NCI-H460 (cell line): ENCODE data around the gene GM2A. TPM values are rescaled to one million over a fixed set of nuclear protein-coding genes. Genes with fewer than 3 reads are reported as not detected.

Source experiments
- DNase-seq: peaks from one replicate; pipeline ENCODE4 v3.0.0-alpha.2; 2016; ENCODE audit warnings: low read depth; ENCODE audit errors: extremely low read depth
- polyA plus RNA-seq: library from polyadenylated mRNA; depleted of rRNA; stranded (reverse); fragments of >200 nt; gene quantifications from 2 replicates; pipeline ENCODE4 v1.2.3, GENCODE V29; 2014; cell fraction: nucleus; rRNA removed
- total RNA-seq: library from RNA; depleted of rRNA; stranded (reverse); fragments of >200 nt; shearing (Covaris generic); gene quantifications from 2 replicates; pipeline ENCODE4 v1.2.3, GENCODE V29; 2014; rRNA removed

Gene GM2A
- total RNA-seq, result 19.4 and 23.2 TPM in 2 replicates
- 9.5 and 12.8 TPM in 2 replicates for polyA plus RNA-seq

DNA sequence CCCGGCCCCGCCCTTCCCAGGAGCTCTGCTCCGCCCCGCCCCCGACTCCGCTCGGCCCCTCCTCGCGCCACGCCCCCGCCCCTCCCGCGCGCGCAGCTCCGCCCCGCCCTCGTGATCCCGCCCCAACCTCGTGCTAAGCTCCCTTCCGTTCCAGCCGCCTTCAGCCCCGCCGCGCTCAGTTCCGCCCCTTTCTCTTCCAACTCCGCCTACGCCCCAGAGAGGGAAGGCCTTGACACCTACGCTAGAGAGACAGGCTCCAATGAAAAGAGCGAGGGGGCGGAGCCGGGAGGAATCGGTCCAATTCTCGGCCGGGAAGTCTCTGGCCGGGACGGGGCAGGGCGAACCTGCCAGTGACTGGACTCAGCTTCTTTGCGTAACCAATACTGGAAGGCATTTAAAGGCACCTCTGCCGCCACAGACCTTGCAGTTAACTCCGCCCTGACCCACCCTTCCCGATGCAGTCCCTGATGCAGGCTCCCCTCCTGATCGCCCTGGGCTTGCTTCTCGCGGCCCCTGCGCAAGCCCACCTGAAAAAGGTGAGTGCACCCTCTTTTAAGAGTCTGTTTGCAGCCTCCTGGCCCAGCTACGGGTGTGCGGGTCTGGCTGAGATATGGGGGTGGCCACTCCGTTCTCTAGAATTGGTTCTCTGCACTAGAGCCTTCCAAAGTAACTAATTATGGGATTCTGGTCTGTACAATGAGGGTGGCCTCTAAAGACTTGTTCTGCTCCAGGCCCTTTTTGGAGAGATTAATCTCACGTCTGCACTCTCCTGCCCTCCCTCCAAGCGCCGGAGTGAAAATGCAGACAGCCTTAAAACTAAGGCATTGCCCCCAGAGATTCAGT, at the start of gene GM2A:
Gene GM2A, plus strand, starts transcription at position 424 of the 843 bp plus-strand sequence. Its CDS starts 32 bp downstream, at position 456.
- DNase-seq, result peak; percentile 99

GRCh38 chr5:151204051-151204450, 48.9 kb upstream of the GM2A start:
- DNase-seq, result no peak

- no peak for DNase-seq
Observed at GRCh38 chr5:151205411-151205810, 47.6 kb upstream of the GM2A start.

DNA sequence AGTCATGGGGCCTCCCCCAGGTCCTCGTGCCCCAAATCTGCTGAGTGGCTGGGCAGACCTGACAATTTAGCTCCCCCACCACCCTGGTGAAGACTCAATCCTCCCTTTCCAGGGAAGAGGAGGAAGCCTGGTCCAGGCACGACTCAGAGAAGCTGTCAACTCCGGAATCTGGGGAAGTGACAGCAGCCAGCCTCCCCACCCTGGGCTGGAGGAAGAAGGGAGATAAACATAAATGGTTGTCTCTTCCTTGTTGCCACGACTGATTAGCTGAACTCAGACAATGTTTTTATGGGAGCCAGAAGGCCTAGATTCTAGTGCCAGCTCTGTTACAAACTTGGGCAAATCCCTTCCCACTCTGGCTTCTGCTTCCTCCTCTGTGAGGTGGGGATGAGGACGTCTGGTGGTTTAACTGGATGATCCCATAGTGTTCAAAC, 44.5 kb upstream of the GM2A start:
- DNase-seq, result no peak

DNA sequence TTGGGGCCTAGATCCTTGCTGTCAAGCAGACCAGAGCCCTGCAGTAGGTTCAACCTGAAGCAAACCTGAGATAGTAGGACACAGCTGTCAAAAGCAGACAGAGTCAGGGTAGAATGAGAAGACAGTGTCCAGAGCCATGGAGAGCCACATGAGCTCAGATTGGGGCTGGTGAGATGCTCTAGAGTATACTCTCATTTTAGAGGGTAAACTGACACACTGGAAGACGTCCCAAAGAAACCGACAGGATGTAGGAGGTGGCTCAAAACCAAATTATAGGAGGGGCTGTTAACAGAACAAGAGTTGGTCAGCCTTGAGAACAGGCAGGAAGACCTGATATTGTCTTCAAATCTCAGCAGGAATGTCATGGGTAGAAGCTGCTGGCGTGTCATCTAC, 40.6 kb upstream of the GM2A start:
- no peak for DNase-seq

GRCh38 chr5:151213803-151214613, 39.0 kb upstream of the GM2A start:
- DNase-seq, result peak; percentile 28

- DNase-seq, result no peak
Observed at GRCh38 chr5:151214614-151215545, 38.1 kb upstream of the GM2A start.

- DNase-seq, result no peak
Observed at GRCh38 chr5:151215546-151215880, 37.5 kb upstream of the GM2A start.

GRCh38 chr5:151216781-151217180, 36.2 kb upstream of the GM2A start:
- DNase-seq, result no peak

GRCh38 chr5:151218177-151218576, 34.8 kb upstream of the GM2A start:
- DNase-seq, result no peak

DNA sequence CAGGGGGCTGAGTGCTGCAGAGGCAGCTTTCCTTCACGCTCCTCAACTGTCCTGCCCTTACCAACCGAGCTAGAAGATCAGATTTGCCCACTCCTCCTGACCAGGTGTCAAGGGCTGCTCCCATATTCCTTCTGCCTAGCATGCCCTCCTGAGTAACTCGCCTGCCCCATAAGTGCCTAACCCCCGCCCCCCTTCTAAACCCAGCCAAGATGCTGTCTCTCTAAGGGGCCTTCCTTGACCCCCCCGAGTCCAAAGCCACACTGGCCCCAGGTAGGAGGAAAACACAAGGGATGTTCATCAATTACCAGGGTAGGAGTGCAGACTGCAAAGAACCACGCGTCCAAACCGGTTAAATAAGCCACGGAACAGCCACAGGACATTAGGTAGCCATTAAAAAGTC, 33.8 kb upstream of the GM2A start:
- no peak for DNase-seq

GRCh38 chr5:151219789-151220188, 33.2 kb upstream of the GM2A start:
- no peak for DNase-seq

GRCh38 chr5:151221574-151221973, 31.4 kb upstream of the GM2A start:
- no peak for DNase-seq

DNA sequence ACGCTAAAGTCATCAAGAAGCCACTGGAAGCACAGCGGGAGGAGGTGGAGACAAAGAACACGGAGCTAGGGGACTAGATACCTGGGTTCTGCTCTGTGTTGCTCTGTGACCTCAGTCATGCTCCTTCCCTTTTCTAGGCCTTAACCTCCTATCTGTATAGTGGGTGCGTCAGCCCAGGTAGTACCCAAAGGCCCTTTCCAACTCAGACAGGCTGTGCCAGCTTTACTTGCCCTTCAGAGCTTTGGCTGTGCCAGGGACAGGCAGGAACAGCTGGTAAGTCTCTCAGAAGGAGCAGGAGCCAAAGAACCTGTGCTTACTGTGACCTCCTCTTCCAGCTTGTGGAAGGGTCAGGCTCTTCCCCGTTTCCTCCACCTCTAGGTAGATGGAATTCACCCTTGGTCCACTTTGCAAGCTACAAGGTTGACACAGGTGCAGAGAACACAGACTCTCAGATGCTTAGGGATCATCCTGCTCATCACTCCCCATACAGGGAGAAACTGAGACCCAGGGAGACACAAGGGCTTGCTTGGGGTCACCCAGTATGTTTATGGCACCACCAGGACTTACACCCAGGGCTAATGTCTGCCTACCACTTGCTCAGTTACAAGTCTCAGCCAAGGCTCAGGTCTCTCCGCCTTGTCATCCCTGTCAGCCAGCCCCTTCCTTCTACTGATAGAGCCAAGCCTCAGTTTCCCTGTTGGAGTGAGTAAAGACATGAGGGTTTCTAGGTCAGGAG, 30.8 kb upstream of the GM2A start:
- no peak for DNase-seq

- DNase-seq, result no peak
Observed at GRCh38 chr5:151222790-151223446, 30.1 kb upstream of the GM2A start.

DNA sequence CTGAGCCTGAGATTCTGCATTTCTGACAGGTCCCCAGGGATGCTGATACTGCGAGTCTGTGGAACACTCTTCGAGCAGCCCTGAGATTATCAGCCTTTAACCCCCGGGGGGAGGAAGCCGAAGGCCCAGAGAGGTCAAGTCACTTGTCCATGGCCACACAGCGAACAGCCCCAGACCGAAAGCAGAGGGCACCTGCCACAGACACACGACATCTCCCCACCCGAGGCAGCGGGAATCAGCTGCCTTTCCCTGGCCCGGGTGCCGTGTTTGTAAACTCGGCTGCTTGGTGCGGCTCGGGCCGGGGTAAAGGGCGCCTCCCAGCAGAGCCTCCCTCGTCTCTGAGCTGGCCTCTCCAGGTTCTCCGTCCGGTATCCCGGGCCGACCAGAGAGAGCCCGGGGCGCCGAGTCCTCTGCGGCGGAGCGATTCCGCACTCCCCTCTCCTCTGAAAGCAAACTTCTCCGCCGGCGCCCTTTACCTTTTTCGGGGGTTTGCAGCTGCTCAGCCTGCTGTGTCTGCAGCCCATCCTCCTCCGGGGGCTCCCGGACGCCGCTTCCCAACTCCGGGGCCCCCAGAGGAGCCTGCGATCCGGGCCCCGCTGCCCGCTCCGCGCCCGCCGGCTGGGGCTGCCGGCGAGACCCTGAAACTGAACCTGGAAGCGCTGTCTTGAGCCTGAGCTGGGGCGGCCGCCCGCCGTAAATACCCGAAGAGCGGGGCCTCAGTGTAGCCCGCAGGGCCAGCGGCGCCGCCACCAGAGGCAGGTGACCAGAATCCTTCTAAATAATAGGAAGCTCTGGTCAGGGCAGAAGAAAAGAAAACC, 29.3 kb upstream of the GM2A start, which contains the start of gene CCDC69:
Gene CCDC69, minus strand, starts transcription at position 646 of the 818 bp plus-strand sequence. Its CDS starts 122 bp downstream, at position 524.
- DNase-seq, result peak; percentile 40

DNA sequence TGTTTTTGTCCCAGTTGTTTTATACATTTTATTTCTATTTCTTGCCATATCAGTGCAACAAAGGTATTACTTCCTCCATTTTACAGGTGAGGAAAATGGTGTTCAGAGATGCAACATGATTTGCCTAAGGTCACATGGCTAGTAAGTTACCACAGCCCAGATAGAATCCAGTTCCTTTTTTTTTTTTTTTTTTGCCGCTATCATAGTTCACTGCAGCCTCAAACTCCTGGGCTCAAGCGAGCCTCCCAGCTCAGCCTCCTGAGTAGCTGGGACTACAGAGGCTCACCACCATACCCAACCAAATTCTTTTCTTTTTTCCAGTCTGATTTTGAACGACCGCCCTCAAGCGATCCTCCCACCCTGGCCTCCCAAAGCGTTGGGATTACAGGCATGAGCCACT, 28.6 kb upstream of the GM2A start:
- DNase-seq, result no peak

GRCh38 chr5:151225071-151225470, 27.9 kb upstream of the GM2A start:
- no peak for DNase-seq
